ENCODE data around the gene PRELID3B. TPM values are rescaled to one million over a fixed set of nuclear protein-coding genes. Genes with fewer than 3 reads are reported as not detected.

PRELID3B gene
- total and polyA plus RNA-seq, 2 of the 13 experiments (the other 11 are each of a cell fraction or from before 2014, with no cell fraction given): 23.3 to 42.6 TPM

- no peak for TF ChIP-seq ZNF580 (CRISPR knock-in tag; IDR thresholded peaks at IDR 0.05; ENCODE audit: borderline replicate concordance, low read depth)
- no peak for TF ChIP-seq GZF1 (CRISPR knock-in tag; IDR thresholded peaks at IDR 0.05)
- no peak for TF ChIP-seq SIN3A (IDR thresholded peaks at IDR 0.05; ENCODE audit: borderline replicate concordance, low read depth, low read length)
- TF ChIP-seq NR3C1 (CRISPR knock-in tag; IDR thresholded peaks at IDR 0.05): no peak
- TF ChIP-seq ZXDC (CRISPR knock-in tag; IDR thresholded peaks at IDR 0.05): no peak
Measured at GRCh38 chr20:59064214-59064722, 21.7 kb upstream of the PRELID3B start (continued).

GRCh38 chr20:59063358-59064213, 21.0 kb upstream of the PRELID3B start:
- H2AFZ ChIP-seq (ENCODE audit: low read length): no peak overlapping the region
- in situ Hi-C loops (cut with HindIII; ENCODE audit: extremely low pct_ligation_motif_present, low pct_unique_long_range_greater_than_20kb) (no loop called here), intact Hi-C loops (cut with micrococcal nuclease; ENCODE audit: unreplicated experiment) (no loop called here)
- no peak for ATAC-seq
- POLR2A ChIA-PET: no interaction called here
- no peak overlapping the region for H3K27ac ChIP-seq (ENCODE audit: extremely low read length, insufficient read depth, low read length)
- H3K9ac ChIP-seq (ENCODE audit: insufficient read depth, low read depth, low read length): no peak overlapping the region
- H4K20me1 ChIP-seq (ENCODE audit: insufficient read depth, low read length): no peaks in the 10 kb centered on the region
- no peak overlapping the region for H3K4me3 ChIP-seq (replicated peaks in 1 of 3; ENCODE audit: insufficient read depth in 1 of 3, low read depth in 2 of 3, low read length in 3 of 3)
- FAIRE-seq: no peak
- H3K79me2 ChIP-seq (ENCODE audit: insufficient read depth, low read length): no peaks in the 10 kb centered on the region
- no TSS peak for BruUV-seq (replicated peaks)
- H3K9me3 ChIP-seq (ENCODE audit: low read length): no peaks in the 10 kb centered on the region
- peak; percentile 96 for TF ChIP-seq ATF7 (IDR thresholded peaks at IDR 0.05)
- no peak for TF ChIP-seq ATF7 (CRISPR knock-in tag; IDR thresholded peaks at IDR 0.05)
- TF ChIP-seq ZNF296 (CRISPR knock-in tag; conservative IDR thresholded peaks at IDR 0.05): no peak
- peak; percentile 34; the same call in 1 of the 2 replicates for TF ChIP-seq FOSL2 (CRISPR knock-in tag; IDR thresholded peaks at IDR 0.05)
- TF ChIP-seq EZH2 (conservative IDR thresholded peaks at IDR 0.05; ENCODE audit: low read depth, low read length): 0 out of 2 replicates have a peak, but pooled peaks have one; percentile 33
- no peak for TF ChIP-seq RARA (CRISPR knock-in tag; IDR thresholded peaks at IDR 0.05)
- TF ChIP-seq ZBED4 (CRISPR knock-in tag; IDR thresholded peaks at IDR 0.05; ENCODE audit: borderline replicate concordance): no peak
- peak; percentile 92 for TF ChIP-seq CREB1 (IDR thresholded peaks at IDR 0.05)
- TF ChIP-seq CREB1 (CRISPR knock-in tag; IDR thresholded peaks at IDR 0.05): no peak
- CTCF ChIA-PET (ENCODE audit: low intra/inter-chr PET ratio, low total read pairs): no interaction called here
- no peaks in the 10 kb centered on the region for H3K36me3 ChIP-seq (replicated peaks in 1 of 2; ENCODE audit: control insufficient read depth in 1 of 2, insufficient read depth in 2 of 2, low read length in 2 of 2)
- WGBS (ENCODE audit: low lambda C conversion rate): 33% methylated on average over 22 of the region's 22 CpGs
- peaks cover 0 to 25% of the 10 kb centered on the region in 2 experiments; a peak in 2 of 5 replicates for H3K27me3 ChIP-seq (ENCODE audit: control insufficient read depth in 1 of 2, insufficient read depth in 2 of 2, low read length in 2 of 2)
- no peak for DNase-seq (ENCODE audit: low spot score)
- no peaks in the 10 kb centered on the region for H3K4me1 ChIP-seq (ENCODE audit: insufficient read depth, low read length)
- H3K4me2 ChIP-seq (ENCODE audit: low read depth, low read length): no peak overlapping the region

Data from HepG2 (cell line).